ENCODE measurements around the gene LDB3.

LDB3 gene

DNA sequence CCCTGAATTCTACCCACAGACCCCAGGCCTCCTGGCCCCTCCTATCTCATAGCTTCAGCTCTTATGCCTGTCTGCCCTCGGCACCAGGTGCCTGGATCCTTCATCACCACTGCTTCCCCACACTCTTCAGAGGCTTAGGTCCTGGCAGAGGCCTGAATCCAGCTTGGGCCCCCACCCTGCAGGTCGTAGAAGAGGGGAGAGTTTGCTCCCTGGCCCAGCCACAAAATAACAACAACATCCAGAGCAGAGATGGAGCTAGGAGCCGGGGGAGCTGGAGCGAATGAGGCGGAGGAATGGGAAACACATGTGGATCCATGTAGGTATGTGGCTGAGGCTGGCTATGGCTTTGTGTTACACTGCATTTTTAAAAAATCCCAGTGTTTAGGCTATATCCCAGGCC, 21.8 kb upstream of the LDB3 start:
- H3K36me3 ChIP-seq (ENCODE audit: insufficient read depth, low read length), result no peaks in the 10 kb centered on the region
- H3K9me3 ChIP-seq (ENCODE audit: control insufficient read depth, insufficient read depth, low read length), result peaks cover 5% of the 10 kb centered on the region; the same call in 1 of the 2 replicates
- H3K9ac ChIP-seq (ENCODE audit: low read depth, low read length), result no peak overlapping the region
- H3K4me1 ChIP-seq (ENCODE audit: insufficient read depth, low read length), result peaks cover 4% of the 10 kb centered on the region; the same call in 1 of the 2 replicates

GRCh38 chr10:86646933-86647332, 21.4 kb upstream of the LDB3 start:
- Histone ChIP-seq H3K36me3 (ENCODE audit: insufficient read depth, low read length) (no peaks in the 10 kb centered on the region), H3K9ac (ENCODE audit: low read depth, low read length) (no peak overlapping the region), H3K9me3 (ENCODE audit: control insufficient read depth, insufficient read depth, low read length) (peaks cover 5% of the 10 kb centered on the region; the same call in 1 of the 2 replicates), H3K4me1 (ENCODE audit: insufficient read depth, low read length) (peaks cover 4% of the 10 kb centered on the region; the same call in 1 of the 2 replicates)

- H3K36me3 ChIP-seq (ENCODE audit: insufficient read depth, low read length), result no peaks in the 10 kb centered on the region
- no peak overlapping the region for H3K9ac ChIP-seq (ENCODE audit: low read depth, low read length)
- H3K9me3 ChIP-seq (ENCODE audit: control insufficient read depth, insufficient read depth, low read length), result peaks cover under 1% of the 10 kb centered on the region; the same call in 1 of the 2 replicates
- peaks cover 7% of the 10 kb centered on the region for H3K4me1 ChIP-seq (ENCODE audit: insufficient read depth, low read length)
Observed at GRCh38 chr10:86647773-86648703, 20.3 kb upstream of the LDB3 start.

GRCh38 chr10:86648704-86649427, 19.4 kb upstream of the LDB3 start:
- Histone ChIP-seq H3K9me3 (ENCODE audit: control insufficient read depth, insufficient read depth, low read length) (no peaks in the 10 kb centered on the region), H3K4me1 (ENCODE audit: insufficient read depth, low read length) (peaks cover 7% of the 10 kb centered on the region), H3K9ac (ENCODE audit: low read depth, low read length) (no peak overlapping the region), H3K36me3 (ENCODE audit: insufficient read depth, low read length) (no peaks in the 10 kb centered on the region)

GRCh38 chr10:86649471-86650150, 18.7 kb upstream of the LDB3 start:
- no peaks in the 10 kb centered on the region for H3K36me3 ChIP-seq (ENCODE audit: insufficient read depth, low read length)
- no peak overlapping the region for H3K9ac ChIP-seq (ENCODE audit: low read depth, low read length)
- H3K4me1 ChIP-seq (ENCODE audit: insufficient read depth, low read length), result peaks cover 7% of the 10 kb centered on the region
- H3K9me3 ChIP-seq (ENCODE audit: control insufficient read depth, insufficient read depth, low read length), result no peaks in the 10 kb centered on the region

DNA sequence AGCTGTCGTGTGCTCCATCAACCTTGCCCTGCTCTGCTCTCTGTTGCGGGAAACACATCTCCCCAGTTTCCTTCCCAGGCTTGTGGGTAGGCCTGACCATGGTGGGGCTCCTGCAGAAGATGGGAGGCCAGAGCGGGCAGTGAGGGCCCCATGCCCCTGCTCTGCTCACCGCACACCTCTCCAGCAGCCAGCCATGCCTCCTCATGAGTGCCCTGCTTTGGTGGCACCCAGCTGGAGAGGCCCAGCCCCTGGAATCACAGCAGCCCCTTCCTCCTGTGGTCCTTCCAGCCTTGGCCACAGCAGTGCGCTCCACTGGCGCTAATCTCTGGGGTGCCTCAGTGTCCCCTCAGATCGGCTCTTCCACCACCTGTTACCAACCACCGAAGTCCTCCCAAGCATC, 18.2 kb upstream of the LDB3 start:
- H3K36me3 ChIP-seq (ENCODE audit: insufficient read depth, low read length), result no peaks in the 10 kb centered on the region
- no peaks in the 10 kb centered on the region for H3K9me3 ChIP-seq (ENCODE audit: control insufficient read depth, insufficient read depth, low read length)
- peaks cover 7% of the 10 kb centered on the region for H3K4me1 ChIP-seq (ENCODE audit: insufficient read depth, low read length)
- no peak overlapping the region for H3K9ac ChIP-seq (ENCODE audit: low read depth, low read length)

DNA sequence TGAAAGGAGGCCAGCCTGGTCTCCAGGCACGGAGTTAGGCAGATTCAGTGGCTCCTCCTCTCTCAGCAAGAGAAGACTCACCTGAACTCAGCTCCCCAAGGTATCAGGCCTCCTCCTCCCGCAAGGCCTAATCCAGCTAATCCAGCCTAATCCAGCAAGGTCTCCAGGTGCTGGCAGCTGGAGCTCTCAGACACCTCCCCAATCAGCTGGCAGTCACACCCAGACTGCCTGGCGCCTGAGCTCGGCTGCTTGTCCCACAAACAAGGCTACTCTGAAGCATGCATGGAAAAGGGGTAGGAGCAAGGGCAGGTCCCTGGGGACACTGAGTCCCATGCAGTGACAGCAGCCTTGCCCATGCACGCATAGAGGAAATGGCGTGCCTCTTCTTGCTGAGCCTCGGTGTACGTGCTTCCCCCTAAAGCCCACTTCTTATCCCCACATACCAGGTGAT, 17.3 kb upstream of the LDB3 start:
- Histone ChIP-seq H3K4me1 (ENCODE audit: insufficient read depth, low read length) (peaks cover 7% of the 10 kb centered on the region), H3K36me3 (ENCODE audit: insufficient read depth, low read length) (no peaks in the 10 kb centered on the region), H3K9me3 (ENCODE audit: control insufficient read depth, insufficient read depth, low read length) (no peaks in the 10 kb centered on the region), H3K9ac (ENCODE audit: low read depth, low read length) (no peak overlapping the region)

DNA sequence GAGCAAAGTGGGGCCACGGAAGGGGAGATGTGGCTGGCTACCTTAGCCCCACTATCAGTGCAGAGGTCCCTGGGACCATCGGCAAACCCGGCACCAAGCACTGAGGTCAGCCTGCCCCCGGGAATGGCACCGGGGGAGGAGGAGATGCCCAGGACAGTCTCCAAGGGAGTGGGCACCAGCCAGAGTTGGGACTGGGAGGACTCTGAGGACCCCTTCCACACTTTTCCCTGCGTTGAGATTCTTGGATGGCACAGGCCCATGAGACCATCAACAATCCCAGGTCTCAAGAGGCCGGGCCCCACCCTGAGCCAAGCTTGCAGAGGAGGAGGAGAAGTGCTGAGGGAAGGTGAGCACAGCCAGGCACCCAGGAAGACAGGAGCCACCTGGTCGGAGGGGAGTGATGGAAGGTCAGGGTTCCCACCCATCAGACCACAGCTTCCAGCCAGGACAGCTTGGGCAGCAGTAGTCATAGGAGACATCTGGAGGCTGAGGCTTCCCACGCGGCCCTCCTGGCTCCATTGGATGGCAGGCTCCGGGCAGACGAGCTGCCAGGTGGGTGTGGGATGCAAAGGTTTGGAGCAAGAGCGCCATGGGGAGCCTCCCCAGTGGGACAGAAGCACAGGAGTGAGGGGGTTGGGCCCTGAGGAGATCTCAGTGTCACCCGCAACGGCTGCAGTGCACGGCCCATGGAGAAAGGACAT, 16.5 kb upstream of the LDB3 start:
- Histone ChIP-seq H3K4me1 (ENCODE audit: insufficient read depth, low read length) (peaks cover 7% of the 10 kb centered on the region), H3K9me3 (ENCODE audit: control insufficient read depth, insufficient read depth, low read length) (no peaks in the 10 kb centered on the region), H3K36me3 (ENCODE audit: insufficient read depth, low read length) (no peaks in the 10 kb centered on the region), H3K9ac (ENCODE audit: low read depth, low read length) (no peak overlapping the region)

GRCh38 chr10:86652361-86653202, 15.7 kb upstream of the LDB3 start:
- no peaks in the 10 kb centered on the region for H3K36me3 ChIP-seq (ENCODE audit: insufficient read depth, low read length)
- H3K9ac ChIP-seq (ENCODE audit: low read depth, low read length), result no peak overlapping the region
- no peaks in the 10 kb centered on the region for H3K9me3 ChIP-seq (ENCODE audit: control insufficient read depth, insufficient read depth, low read length)
- H3K4me1 ChIP-seq (ENCODE audit: insufficient read depth, low read length), result peaks cover 7% of the 10 kb centered on the region

DNA sequence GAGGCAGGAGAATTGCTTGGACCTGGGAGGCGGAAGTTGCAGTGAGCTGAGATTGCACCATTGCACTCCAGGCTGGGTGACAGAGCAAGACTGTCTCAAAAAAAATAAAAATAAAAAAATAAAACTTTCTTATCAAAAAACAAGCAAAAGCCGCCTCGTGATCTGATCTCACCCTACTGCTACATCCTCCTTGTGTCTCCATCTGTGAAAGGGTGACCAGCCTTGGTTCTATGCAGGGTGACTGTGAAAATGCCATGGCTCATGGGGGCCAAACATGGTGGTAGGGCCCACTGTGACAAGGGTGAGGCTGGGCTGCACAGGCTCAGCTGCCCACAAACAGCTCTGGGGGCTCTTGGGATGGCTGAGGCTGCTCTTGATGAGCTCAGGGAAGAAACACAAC, 14.9 kb upstream of the LDB3 start:
- peaks cover 4% of the 10 kb centered on the region; the same call in 1 of the 2 replicates for H3K4me1 ChIP-seq (ENCODE audit: insufficient read depth, low read length)
- no peaks in the 10 kb centered on the region for H3K36me3 ChIP-seq (ENCODE audit: insufficient read depth, low read length)

GRCh38 chr10:86653987-86654386, 14.3 kb upstream of the LDB3 start:
- Histone ChIP-seq H3K4me1 (ENCODE audit: insufficient read depth, low read length) (peaks cover 4% of the 10 kb centered on the region; the same call in 1 of the 2 replicates), H3K9ac (ENCODE audit: low read depth, low read length) (no peak overlapping the region), H3K9me3 (ENCODE audit: control insufficient read depth, insufficient read depth, low read length) (no peaks in the 10 kb centered on the region)

More for the DNA sequence above, 14.9 kb upstream of the LDB3 start:
- Histone ChIP-seq H3K9ac (ENCODE audit: low read depth, low read length) (no peak overlapping the region), H3K9me3 (ENCODE audit: control insufficient read depth, insufficient read depth, low read length) (no peaks in the 10 kb centered on the region)

GRCh38 chr10:86654411-86655172, 13.7 kb upstream of the LDB3 start, which contains the start of gene OPN4:
Gene OPN4, plus strand, starts transcription at chr10:86654547. Its CDS starts 237 bp downstream, at chr10:86654784.
- H3K36me3 ChIP-seq (ENCODE audit: insufficient read depth, low read length), result no peaks in the 10 kb centered on the region
- H3K9ac ChIP-seq (ENCODE audit: low read depth, low read length), result no peak within 1 kb of the TSS
- H3K4me1 ChIP-seq (ENCODE audit: insufficient read depth, low read length), result peaks cover 4% of the 10 kb centered on the region; the same call in 1 of the 2 replicates
- H3K9me3 ChIP-seq (ENCODE audit: control insufficient read depth, insufficient read depth, low read length), result no peaks in the 10 kb centered on the region

More at GRCh38 chr10:86653987-86654386, 14.3 kb upstream of the LDB3 start:
- no peaks in the 10 kb centered on the region for H3K36me3 ChIP-seq (ENCODE audit: insufficient read depth, low read length)
